ENCODE data around the gene SPRN. TPM values are rescaled to one million over a fixed set of nuclear protein-coding genes. Genes with fewer than 3 reads are reported as not detected.

Gene SPRN
- polyA plus RNA-seq, 2 of the 4 experiments (the other 2 are of a cell fraction), result 0.06 to 0.15 TPM

DNA sequence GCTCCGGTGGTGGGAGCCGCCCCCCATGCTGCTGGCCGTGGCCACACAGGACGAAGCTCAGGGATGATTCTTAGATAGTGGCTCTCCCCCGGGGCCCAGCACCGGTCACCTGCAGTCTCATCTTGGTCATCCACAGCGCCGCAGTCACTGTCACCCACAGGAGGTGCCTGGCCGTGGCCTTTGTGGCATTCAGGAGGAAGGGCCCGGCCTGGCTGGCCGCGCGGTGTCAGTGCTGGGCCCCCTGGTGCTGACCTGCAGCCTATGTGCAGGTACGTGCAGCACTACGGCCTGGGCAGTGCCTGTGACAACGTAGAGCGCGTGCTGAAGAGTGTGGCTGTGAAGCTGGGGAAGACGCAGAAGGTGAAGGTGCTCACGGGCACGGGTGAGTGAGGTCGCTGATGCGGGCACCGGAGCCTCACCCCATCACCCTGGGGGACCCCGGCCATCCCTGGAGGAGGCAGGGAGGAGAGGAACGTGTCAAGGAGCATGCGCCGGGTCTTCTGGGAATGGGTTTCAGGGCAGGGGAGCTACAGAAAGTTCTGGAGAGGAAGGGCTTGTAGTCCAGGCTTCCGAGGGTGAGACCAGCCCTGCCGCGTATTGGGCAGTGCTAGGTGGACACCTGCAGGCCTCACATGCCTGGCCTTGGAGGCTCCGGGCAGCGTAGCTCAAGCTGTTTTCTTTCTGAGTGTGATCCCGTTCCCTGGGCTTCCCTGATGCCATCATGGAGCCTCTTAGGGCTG is 5.0 kb downstream of the SPRN start:
- Histone ChIP-seq H3K4me1 (peaks cover 7% of the 10 kb centered on the region; the same call in 2 of the 3 replicates), H3K27ac (no peak overlapping the region), H3K9me3 (no peaks in the 10 kb centered on the region), H3K4me3 (no peak overlapping the region), H3K4me2 (no peak overlapping the region)
- CTCF ChIA-PET, result interaction anchor here (2.9 to 3.8 kb wide), 2 partner anchors 18 to 90 kb away, joined by 10 to 23 read pairs; no protein-coding TSS in a partner anchor
- WGBS (ENCODE audit: missing lambda C conversion rate), result 89% methylated on average over 34 of the region's 34 CpGs
- ATAC-seq (no peak), DNase-seq (ENCODE audit: low read depth in 1 of 2, low spot score in 1 of 2) (no peak), FAIRE-seq (no peak)
- TF ChIP-seq, protein P1, sequence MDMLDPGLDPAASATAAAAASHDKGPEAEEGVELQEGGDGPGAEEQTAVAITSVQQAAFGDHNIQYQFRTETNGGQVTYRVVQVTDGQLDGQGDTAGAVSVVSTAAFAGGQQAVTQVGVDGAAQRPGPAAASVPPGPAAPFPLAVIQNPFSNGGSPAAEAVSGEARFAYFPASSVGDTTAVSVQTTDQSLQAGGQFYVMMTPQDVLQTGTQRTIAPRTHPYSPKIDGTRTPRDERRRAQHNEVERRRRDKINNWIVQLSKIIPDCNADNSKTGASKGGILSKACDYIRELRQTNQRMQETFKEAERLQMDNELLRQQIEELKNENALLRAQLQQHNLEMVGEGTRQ (IDR thresholded peaks at IDR 0.05), result no peak
- TF ChIP-seq FOSL2 (IDR thresholded peaks at IDR 0.05) (no peak), FOSL2 (CRISPR knock-in tag; IDR thresholded peaks at IDR 0.05) (no peak), CBX8 (IDR thresholded peaks at IDR 0.05) (no peak), TP53 (CRISPR knock-in tag; IDR thresholded peaks at IDR 0.05) (no peak), ZNF302 (CRISPR knock-in tag; IDR thresholded peaks at IDR 0.05) (no peak), RAD21 (conservative IDR thresholded peaks at IDR 0.05 in 1 of 2, IDR thresholded peaks at IDR 0.05 in 1 of 2) (no peak)
- POLR2A ChIA-PET, result no interaction called here

DNA sequence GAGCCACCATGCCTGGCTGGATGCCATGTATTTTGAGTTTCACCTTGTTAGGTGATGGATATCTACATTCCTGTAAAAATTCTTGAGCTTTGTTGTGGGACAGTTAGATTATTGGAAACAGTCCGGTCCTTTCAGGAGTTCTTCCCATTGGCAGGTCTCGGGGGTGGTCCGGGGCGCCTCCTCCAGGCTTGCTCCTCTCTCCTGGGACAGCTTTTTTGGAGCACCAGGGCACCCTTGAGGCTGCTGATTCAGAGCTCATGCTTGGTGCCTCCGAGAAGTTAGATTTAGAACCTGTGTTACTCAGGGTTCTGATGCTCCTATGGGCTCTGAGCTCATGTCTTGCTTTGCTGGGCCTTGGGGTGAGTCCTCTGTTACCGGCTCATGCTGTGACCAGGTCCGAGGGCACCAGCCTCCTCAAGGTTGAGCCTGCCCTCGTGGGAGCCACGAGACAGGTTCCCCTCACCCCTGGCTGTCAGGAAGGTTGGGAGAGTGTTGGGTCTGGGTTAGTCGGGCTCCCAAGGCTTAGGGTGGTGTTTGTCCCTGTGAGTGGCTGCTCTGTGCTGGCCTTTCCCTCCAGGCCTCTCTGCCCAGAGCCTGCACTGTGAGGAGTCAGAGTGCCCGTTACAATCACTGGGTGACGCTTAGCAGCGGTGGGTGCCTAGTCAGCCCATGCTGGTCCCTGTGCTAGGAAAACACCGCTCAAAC is 6.0 kb downstream of the SPRN start:
- Histone ChIP-seq H3K4me1 (peaks cover 6% of the 10 kb centered on the region; the same call in 2 of the 3 replicates), H3K4me2 (no peak overlapping the region), H3K27ac (no peak overlapping the region), H3K9me3 (no peaks in the 10 kb centered on the region), H3K4me3 (no peak overlapping the region)
- ATAC-seq (no peak), DNase-seq (ENCODE audit: low read depth in 1 of 2, low spot score in 1 of 2) (no peak), FAIRE-seq (no peak)
- ChIA-PET CTCF (no interaction called here), POLR2A (no interaction called here)
- TF ChIP-seq, protein P2, sequence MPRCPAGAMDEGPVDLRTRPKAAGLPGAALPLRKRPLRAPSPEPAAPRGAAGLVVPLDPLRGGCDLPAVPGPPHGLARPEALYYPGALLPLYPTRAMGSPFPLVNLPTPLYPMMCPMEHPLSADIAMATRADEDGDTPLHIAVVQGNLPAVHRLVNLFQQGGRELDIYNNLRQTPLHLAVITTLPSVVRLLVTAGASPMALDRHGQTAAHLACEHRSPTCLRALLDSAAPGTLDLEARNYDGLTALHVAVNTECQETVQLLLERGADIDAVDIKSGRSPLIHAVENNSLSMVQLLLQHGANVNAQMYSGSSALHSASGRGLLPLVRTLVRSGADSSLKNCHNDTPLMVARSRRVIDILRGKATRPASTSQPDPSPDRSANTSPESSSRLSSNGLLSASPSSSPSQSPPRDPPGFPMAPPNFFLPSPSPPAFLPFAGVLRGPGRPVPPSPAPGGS (IDR thresholded peaks at IDR 0.05), result no peak
- WGBS (ENCODE audit: missing lambda C conversion rate), result 93% methylated on average over 13 of the region's 14 CpGs

DNA sequence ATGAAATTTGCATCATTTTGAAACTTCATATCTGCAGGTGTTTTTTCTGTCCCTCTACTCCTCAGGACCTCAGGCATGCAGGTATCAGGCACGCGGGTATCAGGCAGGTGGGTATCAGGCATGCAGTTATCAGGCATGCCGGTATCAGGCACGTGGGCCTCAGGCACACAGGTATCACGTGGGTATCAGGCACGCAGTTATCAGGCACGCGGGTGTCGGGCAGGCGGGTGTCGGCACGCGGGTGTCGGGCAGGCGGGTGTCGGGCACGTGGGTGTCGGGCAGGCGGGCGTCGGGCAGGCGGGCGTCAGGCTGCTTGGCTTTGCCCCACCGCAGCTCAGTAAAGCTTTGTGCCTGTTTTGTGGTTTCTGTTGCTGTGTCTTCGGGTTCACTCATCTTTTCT is 8.7 kb downstream of the SPRN start:
- H3K4me2 ChIP-seq, result no peak overlapping the region
- FAIRE-seq (no peak), ATAC-seq (no peak), DNase-seq (ENCODE audit: low read depth in 1 of 2, low spot score in 1 of 2) (no peak)
- no peak overlapping the region for H3K27ac ChIP-seq
- peaks cover 23% of the 10 kb centered on the region for H3K9me3 ChIP-seq
- no peak overlapping the region for H3K4me3 ChIP-seq
- 95% methylated on average over 23 of the region's 25 CpGs for WGBS (ENCODE audit: missing lambda C conversion rate)
- CTCF ChIA-PET, result interaction anchor here (1.9 kb wide), 1 partner anchor 86 kb away, joined by 7 read pairs; no protein-coding TSS in a partner anchor
- POLR2A ChIA-PET, result no interaction called here
- H3K4me1 ChIP-seq, result no peaks in the 10 kb centered on the region
- TF ChIP-seq, protein P3, sequence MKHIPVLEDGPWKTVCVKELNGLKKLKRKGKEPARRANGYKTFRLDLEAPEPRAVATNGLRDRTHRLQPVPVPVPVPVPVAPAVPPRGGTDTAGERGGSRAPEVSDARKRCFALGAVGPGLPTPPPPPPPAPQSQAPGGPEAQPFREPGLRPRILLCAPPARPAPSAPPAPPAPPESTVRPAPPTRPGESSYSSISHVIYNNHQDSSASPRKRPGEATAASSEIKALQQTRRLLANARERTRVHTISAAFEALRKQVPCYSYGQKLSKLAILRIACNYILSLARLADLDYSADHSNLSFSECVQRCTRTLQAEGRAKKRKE (CRISPR knock-in tag; IDR thresholded peaks at IDR 0.05; ENCODE audit: low read depth), result no peak
- TF ChIP-seq FOSL2 (IDR thresholded peaks at IDR 0.05), result no peak
- no peak for TF ChIP-seq FOSL2 (CRISPR knock-in tag; IDR thresholded peaks at IDR 0.05)
- no peak for TF ChIP-seq NPAS2 (CRISPR knock-in tag; IDR thresholded peaks at IDR 0.05; ENCODE audit: borderline replicate concordance)
- no peak for TF ChIP-seq FOSB (CRISPR knock-in tag; IDR thresholded peaks at IDR 0.05)
- no peak for TF ChIP-seq EHF (CRISPR knock-in tag; IDR thresholded peaks at IDR 0.05)
- TF ChIP-seq ESRRA (IDR thresholded peaks at IDR 0.05; ENCODE audit: borderline replicate concordance, low read length), result no peak
- TF ChIP-seq MYC (IDR thresholded peaks at IDR 0.05; ENCODE audit: borderline replicate concordance, low read length), result no peak
- no peak for TF ChIP-seq CBX2 (IDR thresholded peaks at IDR 0.05; ENCODE audit: borderline replicate concordance, low read depth)
- TF ChIP-seq, protein P4, sequence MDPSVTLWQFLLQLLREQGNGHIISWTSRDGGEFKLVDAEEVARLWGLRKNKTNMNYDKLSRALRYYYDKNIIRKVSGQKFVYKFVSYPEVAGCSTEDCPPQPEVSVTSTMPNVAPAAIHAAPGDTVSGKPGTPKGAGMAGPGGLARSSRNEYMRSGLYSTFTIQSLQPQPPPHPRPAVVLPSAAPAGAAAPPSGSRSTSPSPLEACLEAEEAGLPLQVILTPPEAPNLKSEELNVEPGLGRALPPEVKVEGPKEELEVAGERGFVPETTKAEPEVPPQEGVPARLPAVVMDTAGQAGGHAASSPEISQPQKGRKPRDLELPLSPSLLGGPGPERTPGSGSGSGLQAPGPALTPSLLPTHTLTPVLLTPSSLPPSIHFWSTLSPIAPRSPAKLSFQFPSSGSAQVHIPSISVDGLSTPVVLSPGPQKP (IDR thresholded peaks at IDR 0.05; ENCODE audit: low read depth, low read length), result no peak
- TF ChIP-seq, protein P5, sequence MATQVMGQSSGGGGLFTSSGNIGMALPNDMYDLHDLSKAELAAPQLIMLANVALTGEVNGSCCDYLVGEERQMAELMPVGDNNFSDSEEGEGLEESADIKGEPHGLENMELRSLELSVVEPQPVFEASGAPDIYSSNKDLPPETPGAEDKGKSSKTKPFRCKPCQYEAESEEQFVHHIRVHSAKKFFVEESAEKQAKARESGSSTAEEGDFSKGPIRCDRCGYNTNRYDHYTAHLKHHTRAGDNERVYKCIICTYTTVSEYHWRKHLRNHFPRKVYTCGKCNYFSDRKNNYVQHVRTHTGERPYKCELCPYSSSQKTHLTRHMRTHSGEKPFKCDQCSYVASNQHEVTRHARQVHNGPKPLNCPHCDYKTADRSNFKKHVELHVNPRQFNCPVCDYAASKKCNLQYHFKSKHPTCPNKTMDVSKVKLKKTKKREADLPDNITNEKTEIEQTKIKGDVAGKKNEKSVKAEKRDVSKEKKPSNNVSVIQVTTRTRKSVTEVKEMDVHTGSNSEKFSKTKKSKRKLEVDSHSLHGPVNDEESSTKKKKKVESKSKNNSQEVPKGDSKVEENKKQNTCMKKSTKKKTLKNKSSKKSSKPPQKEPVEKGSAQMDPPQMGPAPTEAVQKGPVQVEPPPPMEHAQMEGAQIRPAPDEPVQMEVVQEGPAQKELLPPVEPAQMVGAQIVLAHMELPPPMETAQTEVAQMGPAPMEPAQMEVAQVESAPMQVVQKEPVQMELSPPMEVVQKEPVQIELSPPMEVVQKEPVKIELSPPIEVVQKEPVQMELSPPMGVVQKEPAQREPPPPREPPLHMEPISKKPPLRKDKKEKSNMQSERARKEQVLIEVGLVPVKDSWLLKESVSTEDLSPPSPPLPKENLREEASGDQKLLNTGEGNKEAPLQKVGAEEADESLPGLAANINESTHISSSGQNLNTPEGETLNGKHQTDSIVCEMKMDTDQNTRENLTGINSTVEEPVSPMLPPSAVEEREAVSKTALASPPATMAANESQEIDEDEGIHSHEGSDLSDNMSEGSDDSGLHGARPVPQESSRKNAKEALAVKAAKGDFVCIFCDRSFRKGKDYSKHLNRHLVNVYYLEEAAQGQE (IDR thresholded peaks at IDR 0.05), result no peak
- TF ChIP-seq, protein P2 (IDR thresholded peaks at IDR 0.05), result no peak
- TF ChIP-seq KDM5A (IDR thresholded peaks at IDR 0.05), result no peak
- no peak for TF ChIP-seq GATA3 (IDR thresholded peaks at IDR 0.05; ENCODE audit: borderline replicate concordance)
